Panc1 (cell line): ENCODE measurements around the gene DNAJB5. TPM values are rescaled to one million over a fixed set of nuclear protein-coding genes. Genes with fewer than 3 reads are reported as not detected.

Source experiments
- ATAC-seq: fragments of 200-7000 bp; cut with Tn5 transposase; 2 replicates; pipeline ENCODE4 v1.9.1; 2020; ENCODE audit warnings: mild to moderate bottlenecking, moderate library complexity
- BruUV-seq: library from RNA; stranded (reverse); fragments of 400-500 nt; replicated peaks from 2 replicates; lab custom pipeline; 2021; lab: Mats Ljungman, UMichigan
- CTCF ChIA-PET: fragments of 300-600 bp; sonication (Branson Sonifier 250); formaldehyde crosslinking; loops from one replicate; lab custom pipeline; 2022; ENCODE audit warnings: antibody characterized with exemption; lab: Charles Lee
- POLR2A ChIA-PET: fragments of 300-600 bp; sonication (Branson Sonifier 250); formaldehyde crosslinking; loops from one replicate; lab custom pipeline; 2022; ENCODE audit warnings: antibody characterized with exemption; lab: Charles Lee
- DNase-seq: peaks from one replicate; pipeline ENCODE4 v3.0.0-alpha.2; 2010; ENCODE audit warnings: low read depth, low spot score
- H3K27ac ChIP-seq: 2 replicates; pipeline ENCODE4 v1.5.1; 2011; ENCODE audit warnings: mild to moderate bottlenecking, low read length, inconsistent platforms
- H3K27me3 ChIP-seq: fragments of 200-500 bp; sonication (Bioruptor generic); 2 replicates; pipeline ENCODE4 v1.6.0; 2014; ENCODE audit warnings: low read length, inconsistent platforms; ENCODE audit not compliant: control insufficient read depth, insufficient read depth
- H3K36me3 ChIP-seq: fragments of 200-500 bp; sonication (Bioruptor generic); 2 replicates; pipeline ENCODE4 v1.5.1; 2014; ENCODE audit warnings: inconsistent platforms, mild to moderate bottlenecking, low read length, moderate library complexity; ENCODE audit not compliant: control insufficient read depth, insufficient read depth
- H3K4me1 ChIP-seq: 2 replicates; pipeline ENCODE4 v1.5.1; 2011; ENCODE audit warnings: inconsistent platforms, mild to moderate bottlenecking, low read length, moderate library complexity; ENCODE audit not compliant: control insufficient read depth, insufficient read depth
- H3K4me3 ChIP-seq, 2 experiments: 2 replicates each; pipeline ENCODE4 v1.5.1; 2011 to 2012; ENCODE audit warnings: low read depth in 2 of 2, low read length in 2 of 2, mild to moderate bottlenecking in 2 of 2, inconsistent platforms in 1 of 2, moderate library complexity in 1 of 2
- H3K9me3 ChIP-seq: fragments of 200-500 bp; sonication (Bioruptor generic); 2 replicates; pipeline ENCODE4 v1.5.1; 2014; ENCODE audit warnings: low read depth, mild to moderate bottlenecking, inconsistent platforms, low read length, moderate library complexity; ENCODE audit not compliant: control insufficient read depth, insufficient read depth
- CTCF ChIP-seq: fragments of 450-650 bp; IDR thresholded peaks from 2 replicates; pipeline ENCODE4 v1.5.1; 2017; ENCODE audit warnings: mild to moderate bottlenecking
- POLR2AphosphoS5 ChIP-seq: IDR thresholded peaks from 2 replicates; pipeline ENCODE4 v1.6.1; 2012; ENCODE audit warnings: mild to moderate bottlenecking, low read depth, low read length, moderate library complexity
- REST ChIP-seq, 2 experiments: IDR thresholded peaks; 2 replicates each; pipeline ENCODE4 v1.6.1; 2011 to 2012; ENCODE audit warnings: low read depth in 2 of 2, control low read depth in 1 of 2, low read length in 1 of 2, mild to moderate bottlenecking in 1 of 2, moderate library complexity in 1 of 2; ENCODE audit not compliant: insufficient read depth in 1 of 2
- SIN3A ChIP-seq: IDR thresholded peaks from 2 replicates; pipeline ENCODE4 v1.6.1; 2012; ENCODE audit warnings: low read depth, mild to moderate bottlenecking, low read length, moderate library complexity, borderline replicate concordance; ENCODE audit not compliant: insufficient read depth
- TCF7L2 ChIP-seq: IDR thresholded peaks from 2 replicates; pipeline ENCODE4 v1.6.1; 2011; ENCODE audit warnings: mild to moderate bottlenecking, low read depth, low read length, inconsistent platforms
- in situ Hi-C: cut with HindIII; loops from 2 replicates; pipeline ENCODE4 v1.10.0; 2016; ENCODE audit warnings: low sequenced_read_pairs, low pct_unique_long_range_greater_than_20kb
- intact Hi-C: fragments of 100-400 bp; cut with micrococcal nuclease; formaldehyde crosslinking; loops from one replicate; pipeline ENCODE4 v1.10.0; 2022; ENCODE audit not compliant: unreplicated experiment
- total RNA-seq: library from RNA; stranded (reverse); gene quantifications from one replicate; pipeline ENCODE4 v1.2.1, GENCODE V29; 2021; ENCODE audit not compliant: unreplicated experiment

Gene DNAJB5
- total RNA-seq, 1 experiment from 2014 or later: 9.7 TPM

GRCh38 chr9:35027860-35028259 is 38.3 kb downstream of the DNAJB5 start:
- ChIA-PET POLR2A (interaction anchor here (0.7 kb wide), 1 partner anchor 67 kb away, joined by 11 read pairs; no protein-coding TSS in a partner anchor), CTCF (no interaction called here)
- in situ Hi-C loops (no loop called here), intact Hi-C loops (no loop called here)
- H3K9me3 ChIP-seq: no peaks in the 10 kb centered on the region
- no peak for TF ChIP-seq REST (IDR thresholded peaks at IDR 0.05; ENCODE audit: insufficient read depth in 1 of 2, low read depth in 2 of 2, low read length in 1 of 2)
- TF ChIP-seq CTCF: no peak
- TF ChIP-seq TCF7L2: no peak
- no peak for TF ChIP-seq POLR2AphosphoS5
- TF ChIP-seq SIN3A: no peak
- H3K27ac ChIP-seq: no peak overlapping the region
- H3K4me1 ChIP-seq: peaks cover 12% of the 10 kb centered on the region
- ATAC-seq (no peak), DNase-seq (no peak)
- no TSS peak for BruUV-seq
- H3K27me3 ChIP-seq: no peaks in the 10 kb centered on the region
- no peak overlapping the region for H3K4me3 ChIP-seq
- H3K36me3 ChIP-seq: no peaks in the 10 kb centered on the region

- Histone ChIP-seq H3K27me3 (no peaks in the 10 kb centered on the region), H3K4me1 (peaks cover 12% of the 10 kb centered on the region), H3K9me3 (no peaks in the 10 kb centered on the region), H3K27ac (no peak overlapping the region), H3K4me3 (no peak overlapping the region), H3K36me3 (no peaks in the 10 kb centered on the region)
- no peak for ATAC-seq
- intact Hi-C loops: no loop called here
- ChIA-PET CTCF (no interaction called here), POLR2A (no interaction called here)
- in situ Hi-C loops: no loop called here
- TF ChIP-seq CTCF: no peak
- TF ChIP-seq REST (IDR thresholded peaks at IDR 0.05; ENCODE audit: insufficient read depth in 1 of 2, low read depth in 2 of 2, low read length in 1 of 2): no peak
- TF ChIP-seq SIN3A: no peak
- no peak for TF ChIP-seq TCF7L2
- no peak for TF ChIP-seq POLR2AphosphoS5
- no TSS peak for BruUV-seq
- DNase-seq: no peak
Measured at GRCh38 chr9:35028341-35028740, 38.8 kb downstream of the DNAJB5 start.
